H9 (cell line): Measurements from ENCODE around the gene NRGN. TPM values are rescaled to one million over a fixed set of nuclear protein-coding genes. Genes with fewer than 3 reads are reported as not detected.

ENCODE experiments used
- DNase-seq: peaks from one replicate; pipeline ENCODE4 v3.0.0-alpha.2; 2017
- H2AFZ ChIP-seq: one replicate; pipeline ENCODE4 v1.6.1; 2013; ENCODE audit warnings: mild to moderate bottlenecking, low read length, control low read depth, moderate library complexity
- H2AK5ac ChIP-seq: 2 replicates; pipeline ENCODE4 v1.6.1; 2013; ENCODE audit warnings: low read length, control low read depth, mixed read lengths; ENCODE audit not compliant: insufficient read length
- H2BK120ac ChIP-seq: one replicate; pipeline ENCODE4 v1.6.1; 2013; ENCODE audit warnings: low read depth, mild to moderate bottlenecking, low read length, control low read depth, inconsistent platforms; ENCODE audit not compliant: poor library complexity, severe bottlenecking
- H2BK12ac ChIP-seq: 2 replicates; pipeline ENCODE4 v1.6.1; 2013; ENCODE audit warnings: low read length, control low read depth, mixed read lengths, low read depth; ENCODE audit not compliant: insufficient read length
- H2BK15ac ChIP-seq: 2 replicates; pipeline ENCODE4 v1.6.1; 2013; ENCODE audit warnings: low read depth, low read length, control low read depth
- H2BK20ac ChIP-seq: one replicate; pipeline ENCODE4 v1.6.1; 2013; ENCODE audit warnings: low read depth, mild to moderate bottlenecking, low read length, control low read depth, inconsistent platforms; ENCODE audit not compliant: poor library complexity, severe bottlenecking
- H2BK5ac ChIP-seq: 2 replicates; pipeline ENCODE4 v1.6.1; 2013; ENCODE audit warnings: low read length, control low read depth, mixed read lengths; ENCODE audit not compliant: insufficient read length
- H3K14ac ChIP-seq: 2 replicates; pipeline ENCODE4 v1.6.1; 2013; ENCODE audit warnings: low read length, control low read depth; ENCODE audit not compliant: insufficient read depth
- H3K18ac ChIP-seq: 2 replicates; pipeline ENCODE4 v1.6.1; 2013; ENCODE audit warnings: low read depth, mild to moderate bottlenecking, mixed read lengths, low read length, control low read depth; ENCODE audit not compliant: insufficient read length
- H3K23ac ChIP-seq: 2 replicates; pipeline ENCODE4 v1.6.1; 2013; ENCODE audit warnings: low read length, control low read depth, mixed read lengths, low read depth; ENCODE audit not compliant: insufficient read length
- H3K23me2 ChIP-seq: 2 replicates; pipeline ENCODE4 v1.6.1; 2013; ENCODE audit warnings: low read depth, mild to moderate bottlenecking, mixed read lengths, low read length, control low read depth; ENCODE audit not compliant: insufficient read length, poor library complexity, severe bottlenecking
- H3K27ac ChIP-seq: 2 replicates; pipeline ENCODE4 v1.5.1; 2013; ENCODE audit warnings: low read length, control low read depth, mixed read lengths, low read depth; ENCODE audit not compliant: insufficient read length
- H3K27me3 ChIP-seq: 2 replicates; pipeline ENCODE4 v1.6.1; 2013; ENCODE audit warnings: low read length, control low read depth, inconsistent platforms; ENCODE audit not compliant: insufficient read depth
- H3K4ac ChIP-seq: 2 replicates; pipeline ENCODE4 v1.6.1; 2013; ENCODE audit warnings: low read depth, mild to moderate bottlenecking, control low read depth, inconsistent platforms, low read length, moderate library complexity
- H3K4me1 ChIP-seq: 2 replicates; pipeline ENCODE4 v1.6.1; 2013; ENCODE audit warnings: low read length, control low read depth, inconsistent platforms; ENCODE audit not compliant: insufficient read depth
- H3K4me2 ChIP-seq: 2 replicates; pipeline ENCODE4 v1.6.1; 2013; ENCODE audit warnings: low read length, control low read depth, mixed read lengths; ENCODE audit not compliant: insufficient read length, insufficient read depth
- H3K56ac ChIP-seq: 2 replicates; pipeline ENCODE4 v1.6.1; 2013; ENCODE audit warnings: low read depth, mild to moderate bottlenecking, mixed read lengths, low read length, control low read depth; ENCODE audit not compliant: insufficient read length
- H3K79me1 ChIP-seq: 2 replicates; pipeline ENCODE4 v1.6.1; 2013; ENCODE audit warnings: low read depth, mild to moderate bottlenecking, moderate library complexity, low read length, control low read depth, inconsistent platforms; ENCODE audit not compliant: insufficient read depth, poor library complexity, severe bottlenecking
- H3K79me2 ChIP-seq: 2 replicates; pipeline ENCODE4 v1.6.1; 2013; ENCODE audit warnings: low read length, control low read depth, inconsistent platforms; ENCODE audit not compliant: insufficient read depth
- H3K9ac ChIP-seq: 2 replicates; pipeline ENCODE4 v1.6.1; 2013; ENCODE audit warnings: low read length, control low read depth, mixed read lengths; ENCODE audit not compliant: insufficient read length; ENCODE audit errors: extremely low read depth
- H3K9me3 ChIP-seq: one replicate; pipeline ENCODE4 v1.6.1; 2013; ENCODE audit warnings: low read depth, low read length, inconsistent platforms; ENCODE audit not compliant: control insufficient read depth
- H3T11ph ChIP-seq: one replicate; pipeline ENCODE4 v1.6.1; 2013; ENCODE audit warnings: mild to moderate bottlenecking, low read length, control low read depth, inconsistent platforms
- H4K20me1 ChIP-seq: one replicate; pipeline ENCODE4 v1.6.1; 2013; ENCODE audit not compliant: control insufficient read depth, insufficient read length, insufficient read depth
- H4K5ac ChIP-seq: 2 replicates; pipeline ENCODE4 v1.6.1; 2013; ENCODE audit warnings: low read depth, mild to moderate bottlenecking, mixed read lengths, low read length, control low read depth; ENCODE audit not compliant: insufficient read length
- H4K8ac ChIP-seq: replicated peaks from 2 replicates; pipeline ENCODE4 v1.6.1; 2013; ENCODE audit warnings: low read length, control low read depth, mixed read lengths, low read depth; ENCODE audit not compliant: insufficient read length
- H4K91ac ChIP-seq: 2 replicates; pipeline ENCODE4 v1.6.1; 2013; ENCODE audit warnings: low read depth, mild to moderate bottlenecking, moderate library complexity, mixed read lengths, low read length, control low read depth; ENCODE audit not compliant: insufficient read length
- H3K27ac Mint-ChIP-seq, 3 experiments: 2 replicates in 2 of 3; 3 replicates in 1 of 3; pipeline ENCODE4 v1.8.0; 2020 to 2021; ENCODE audit warnings: mixed read lengths in 3 of 3, mild to moderate bottlenecking in 1 of 3, moderate library complexity in 1 of 3
- H3K27me3 Mint-ChIP-seq: 2 replicates; pipeline ENCODE4 v1.8.0; 2021; ENCODE audit warnings: low read depth, mild to moderate bottlenecking, moderate library complexity, mixed read lengths
- H3K36me3 Mint-ChIP-seq, 3 experiments: 2 replicates in 2 of 3; 3 replicates in 1 of 3; pipeline ENCODE4 v1.8.0; 2020 to 2021; ENCODE audit warnings: low read depth in 3 of 3, mixed read lengths in 3 of 3; ENCODE audit not compliant: insufficient read depth in 1 of 3
- H3K4me1 Mint-ChIP-seq, 2 experiments: 2 replicates each; pipeline ENCODE4 v1.8.0; 2020; ENCODE audit warnings: mixed read lengths in 2 of 2
- H3K4me3 Mint-ChIP-seq, 2 experiments: 2 replicates in 1 of 2; 3 replicates in 1 of 2; pipeline ENCODE4 v1.8.0; 2020 to 2021; ENCODE audit warnings: mild to moderate bottlenecking in 2 of 2, mixed read lengths in 2 of 2, moderate library complexity in 1 of 2
- H3K9me3 Mint-ChIP-seq, 2 experiments: 2 replicates in 1 of 2; 3 replicates in 1 of 2; pipeline ENCODE4 v1.8.0; 2020; ENCODE audit warnings: mild to moderate bottlenecking in 2 of 2, mixed read lengths in 2 of 2, moderate library complexity in 1 of 2
- CTCF ChIP-seq: fragments of 200-600 bp; sonication (generic); conservative IDR thresholded peaks from 3 replicates; pipeline ENCODE4 v1.8.0; 2021; ENCODE audit warnings: antibody characterized with exemption, mild to moderate bottlenecking
- WGBS: extraction: QIAGEN DNeasy Blood & Tissue Kit; methylation state at CpG from one replicate; pipeline ENCODE4 v1.1.7; 2013; ENCODE audit warnings: missing lambda C conversion rate, low lambda C conversion rate, mixed read lengths; ENCODE audit not compliant: insufficient read length; ENCODE audit errors: extremely low coverage; 5-methylcytosine and 5-hydroxymethylcytosine counted together
- total RNA-seq: library from RNA; stranded (reverse); gene quantifications from 2 replicates; pipeline ENCODE4 v1.2.1, GENCODE V29; 2021

Gene NRGN
- total RNA-seq, 1 experiment from 2014 or later, result 6.4 TPM

- H2AK5ac ChIP-seq, result no peak overlapping the region
- no peak overlapping the region; the same call in 1 of the 2 replicates for H3K14ac ChIP-seq
- no peak overlapping the region for H2BK20ac ChIP-seq
- Mint-ChIP-seq H3K36me3 (no peaks in the 10 kb centered on the region; a peak in 1 of 7 replicates), H3K27ac (no peak overlapping the region), H3K9me3 (no peaks in the 10 kb centered on the region; a peak in 1 of 5 replicates), H3K4me1 (peaks cover 42 to 47% of the 10 kb centered on the region in 2 experiments), H3K27me3 (peaks cover 56% of the 10 kb centered on the region), H3K4me3 (peak overlapping the region in 1 of 2 experiments; percentile 27; a peak in 1 of 5 replicates)
- no CpG with 5 or more reads among the region's 14 CpGs for WGBS
- no peak overlapping the region for H3K23ac ChIP-seq
- no peak overlapping the region for H2BK12ac ChIP-seq
- H3K79me2 ChIP-seq, result no peaks in the 10 kb centered on the region
- H4K91ac ChIP-seq, result no peak overlapping the region
- H3K4me2 ChIP-seq, result peak overlapping the region; percentile 30
- H3K18ac ChIP-seq, result no peak overlapping the region
- H2AFZ ChIP-seq, result no peak overlapping the region
- H3T11ph ChIP-seq, result no peak overlapping the region
- no peaks in the 10 kb centered on the region for H4K20me1 ChIP-seq
- no peak overlapping the region for H3K4ac ChIP-seq
- no peak for TF ChIP-seq CTCF
- no peak overlapping the region for H3K56ac ChIP-seq
- no peak overlapping the region for H4K8ac ChIP-seq
- H4K5ac ChIP-seq, result no peak overlapping the region
- H3K27me3 ChIP-seq, result peaks cover 19% of the 10 kb centered on the region; the same call in 1 of the 2 replicates
- H3K27ac ChIP-seq, result no peak overlapping the region
- no peak overlapping the region for H2BK5ac ChIP-seq
- no peaks in the 10 kb centered on the region for H3K23me2 ChIP-seq
- H3K9ac ChIP-seq, result no peak overlapping the region
- no peak overlapping the region for H2BK15ac ChIP-seq
- H3K4me1 ChIP-seq, result peaks cover 11% of the 10 kb centered on the region
- H3K9me3 ChIP-seq, result no peaks in the 10 kb centered on the region
- no peak overlapping the region for H2BK120ac ChIP-seq
- peak; percentile 33 for DNase-seq
- no peaks in the 10 kb centered on the region for H3K79me1 ChIP-seq
Observed at GRCh38 chr11:124724979-124725718, 14.6 kb upstream of the NRGN start.
